HEK293T (cell line): ENCODE data around the gene MCRS1.

Source experiments
- CTCF ChIA-PET: fragments of 350-600 bp; formaldehyde crosslinking; extraction: SDS; loops from one replicate; lab custom pipeline; 2021; ENCODE audit warnings: antibody characterized with exemption, inconsistent platforms; lab: Yijun Ruan, JAX
- POLR2A ChIA-PET: fragments of 350-600 bp; formaldehyde crosslinking; extraction: SDS; loops from one replicate; lab custom pipeline; 2020; ENCODE audit warnings: antibody characterized with exemption, inconsistent platforms; lab: Yijun Ruan, JAX
- DNase-seq: peaks from one replicate; pipeline ENCODE4 v3.0.0; 2012; ENCODE audit warnings: mixed read lengths; ENCODE audit errors: extremely low spot score
- ARNT ChIP-seq: fragments of 450-650 bp; IDR thresholded peaks from 2 replicates; pipeline ENCODE4 v1.6.1; 2017; ENCODE audit warnings: mild to moderate bottlenecking
- BHLHE40 ChIP-seq: fragments of 450-650 bp; IDR thresholded peaks from 2 replicates; pipeline ENCODE4 v1.6.1; 2016; ENCODE audit warnings: mild to moderate bottlenecking, moderate library complexity, borderline replicate concordance
- CTBP1 ChIP-seq: fragments of 450-650 bp; IDR thresholded peaks from 2 replicates; pipeline ENCODE4 v1.6.1; 2016; ENCODE audit warnings: borderline replicate concordance
- ELF4 ChIP-seq: fragments of 450-650 bp; IDR thresholded peaks from 2 replicates; pipeline ENCODE4 v1.6.1; 2017; ENCODE audit warnings: antibody characterized with exemption
- FOXA1 ChIP-seq: fragments of 450-650 bp; IDR thresholded peaks from 2 replicates; pipeline ENCODE4 v1.6.1; 2016; ENCODE audit warnings: mild to moderate bottlenecking
- FOXK2 ChIP-seq: fragments of 450-650 bp; IDR thresholded peaks from 2 replicates; pipeline ENCODE4 v1.6.1; 2016; ENCODE audit warnings: mild to moderate bottlenecking
- FOXM1 ChIP-seq: fragments of 450-650 bp; IDR thresholded peaks from 2 replicates; pipeline ENCODE4 v1.6.1; 2017; ENCODE audit warnings: mild to moderate bottlenecking, borderline replicate concordance
- HDGF ChIP-seq: fragments of 450-650 bp; IDR thresholded peaks from 2 replicates; pipeline ENCODE4 v1.6.1; 2017; ENCODE audit warnings: antibody characterized with exemption, borderline replicate concordance
- L3MBTL2 ChIP-seq: fragments of 450-650 bp; conservative IDR thresholded peaks from 2 replicates; pipeline ENCODE4 v1.6.1; 2016; ENCODE audit warnings: mild to moderate bottlenecking
- LEF1 ChIP-seq: fragments of 450-650 bp; IDR thresholded peaks from 2 replicates; pipeline ENCODE4 v1.6.1; 2017; ENCODE audit warnings: mild to moderate bottlenecking, borderline replicate concordance
- NFRKB ChIP-seq: fragments of 450-650 bp; IDR thresholded peaks from 2 replicates; pipeline ENCODE4 v1.6.1; 2016; ENCODE audit warnings: mild to moderate bottlenecking, moderate library complexity
- SP1 ChIP-seq: fragments of 450-650 bp; IDR thresholded peaks from 2 replicates; pipeline ENCODE4 v1.6.1; 2017
- SUZ12 ChIP-seq: fragments of 450-650 bp; IDR thresholded peaks from 2 replicates; pipeline ENCODE4 v1.6.1; 2016; ENCODE audit warnings: mild to moderate bottlenecking
- TARDBP ChIP-seq: fragments of 450-650 bp; IDR thresholded peaks from 2 replicates; pipeline ENCODE4 v1.6.1; 2016
- ZNF384 ChIP-seq: fragments of 450-650 bp; IDR thresholded peaks from 2 replicates; pipeline ENCODE4 v1.6.1; 2016
- TF ChIP-seq, protein P1 (sequence below): fragments of 450-650 bp; IDR thresholded peaks from 2 replicates; pipeline ENCODE4 v1.6.1; 2016

MCRS1 gene

GRCh38 chr12:49564686-49565405 is 3.1 kb downstream of the MCRS1 start:
- CTCF ChIA-PET: no interaction called here
- POLR2A ChIA-PET: no interaction called here
- no peak for DNase-seq
- TF ChIP-seq BHLHE40 (no peak), TARDBP (no peak), FOXA1 (no peak)

- ChIA-PET POLR2A (no interaction called here), CTCF (no interaction called here)
- no peak for DNase-seq
- TF ChIP-seq ARNT (no peak), ELF4 (no peak), TARDBP (no peak), LEF1 (no peak), FOXK2 (no peak), SP1 (no peak), FOXM1 (no peak), ZNF384 (no peak), NFRKB (no peak)
Observed at GRCh38 chr12:49563951-49564685, 3.8 kb downstream of the MCRS1 start.

DNA sequence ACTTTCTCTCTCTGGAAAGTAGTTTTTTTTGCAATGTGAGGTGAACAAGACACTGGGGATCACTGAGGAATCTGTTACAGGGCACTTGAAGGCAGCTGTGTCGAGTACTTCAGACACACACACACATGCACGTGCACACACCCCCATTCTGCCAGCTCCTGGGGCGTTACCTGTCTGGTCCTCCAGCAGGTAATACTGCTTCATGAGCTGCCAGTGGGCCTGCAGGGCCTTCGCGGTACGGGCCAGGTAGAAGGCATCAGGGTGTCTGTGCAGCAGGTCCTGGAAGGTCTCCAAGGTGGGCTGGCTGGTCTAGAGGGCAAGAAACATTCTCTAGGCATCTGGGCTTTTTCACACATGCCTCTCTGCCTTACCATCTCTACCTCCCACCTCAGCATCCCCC is 5.1 kb downstream of the MCRS1 start:
- ChIA-PET CTCF (no interaction called here), POLR2A (interaction anchor here (1.2 kb wide), 1 partner anchor 9 kb away, joined by 6 read pairs; no protein-coding TSS in a partner anchor)
- no peak for DNase-seq

GRCh38 chr12:49562233-49562632 is 5.7 kb downstream of the MCRS1 start:
- no peak for DNase-seq
- ChIA-PET CTCF (interaction anchor here (0.6 kb wide), 1 partner anchor 93 kb away, joined by 4 read pairs; no protein-coding TSS in a partner anchor), POLR2A (interaction anchor here (1.2 kb wide), 1 partner anchor 9 kb away, joined by 6 read pairs; no protein-coding TSS in a partner anchor)
- no peak for TF ChIP-seq L3MBTL2
- TF ChIP-seq SUZ12: no peak
- TF ChIP-seq FOXM1: no peak
- no peak for TF ChIP-seq ZNF384
- TF ChIP-seq, protein P1, sequence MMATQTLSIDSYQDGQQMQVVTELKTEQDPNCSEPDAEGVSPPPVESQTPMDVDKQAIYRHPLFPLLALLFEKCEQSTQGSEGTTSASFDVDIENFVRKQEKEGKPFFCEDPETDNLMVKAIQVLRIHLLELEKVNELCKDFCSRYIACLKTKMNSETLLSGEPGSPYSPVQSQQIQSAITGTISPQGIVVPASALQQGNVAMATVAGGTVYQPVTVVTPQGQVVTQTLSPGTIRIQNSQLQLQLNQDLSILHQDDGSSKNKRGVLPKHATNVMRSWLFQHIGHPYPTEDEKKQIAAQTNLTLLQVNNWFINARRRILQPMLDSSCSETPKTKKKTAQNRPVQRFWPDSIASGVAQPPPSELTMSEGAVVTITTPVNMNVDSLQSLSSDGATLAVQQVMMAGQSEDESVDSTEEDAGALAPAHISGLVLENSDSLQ: no peak
- no peak for TF ChIP-seq LEF1
- no peak for TF ChIP-seq HDGF
- no peak for TF ChIP-seq ELF4
- TF ChIP-seq ARNT: no peak

More for the DNA sequence above, 5.1 kb downstream of the MCRS1 start:
- TF ChIP-seq FOXM1 (no peak), BHLHE40 (no peak), FOXA1 (no peak), HDGF (no peak), FOXK2 (no peak), TARDBP (no peak), CTBP1 (no peak)
- TF ChIP-seq, protein P1: no peak

- CTCF ChIA-PET: no interaction called here
- POLR2A ChIA-PET: no interaction called here
- no peak for DNase-seq
- TF ChIP-seq CTBP1: no peak
- TF ChIP-seq TARDBP: no peak
- TF ChIP-seq ELF4: no peak
- no peak for TF ChIP-seq LEF1
- no peak for TF ChIP-seq SP1
- no peak for TF ChIP-seq NFRKB
- no peak for TF ChIP-seq BHLHE40
- TF ChIP-seq L3MBTL2: no peak
- TF ChIP-seq FOXM1: no peak
- no peak for TF ChIP-seq FOXK2
- no peak for TF ChIP-seq HDGF
- no peak for TF ChIP-seq FOXA1
- TF ChIP-seq, protein P1: no peak
Observed at GRCh38 chr12:49560695-49561094, 7.2 kb downstream of the MCRS1 start.

- TF ChIP-seq ZNF384: no peak
- TF ChIP-seq NFRKB: no peak
- no peak for TF ChIP-seq ELF4
- TF ChIP-seq CTBP1: no peak
- TF ChIP-seq HDGF: no peak
- TF ChIP-seq L3MBTL2: no peak
- no peak for TF ChIP-seq ARNT
- TF ChIP-seq, protein P1: no peak
- no peak for TF ChIP-seq SP1
- no peak for TF ChIP-seq FOXA1
- TF ChIP-seq LEF1: no peak
- TF ChIP-seq SUZ12: no peak
- no peak for TF ChIP-seq FOXM1
- POLR2A ChIA-PET: no interaction called here
- no peak for DNase-seq
- CTCF ChIA-PET: no interaction called here
Observed at GRCh38 chr12:49559011-49559675, 8.8 kb downstream of the MCRS1 start.
